Kidney epithelial cell (primary cell): ENCODE results near the gene ZDBF2. TPM values are rescaled to one million over a fixed set of nuclear protein-coding genes. Genes with fewer than 3 reads are reported as not detected.
"Not testable (repeated sequence)": the region's sequence is repeated elsewhere in the genome, so short reads cannot be mapped to it uniquely, and the experiment has no call there.

Experiments used
- DNase-seq: peaks from one replicate; pipeline ENCODE4 v3.0.0-alpha.2; 2010; ENCODE audit warnings: low read depth
- H3K27me3 ChIP-seq: 2 replicates; pipeline ENCODE4 v1.6.0; 2011; ENCODE audit warnings: low read length; ENCODE audit not compliant: control insufficient read depth, insufficient read depth
- H3K36me3 ChIP-seq: 2 replicates; pipeline ENCODE4 v1.5.1; 2011; ENCODE audit warnings: low read length; ENCODE audit not compliant: control insufficient read depth, insufficient read depth
- H3K4me3 ChIP-seq: 2 replicates; pipeline ENCODE4 v1.5.1; 2011; ENCODE audit warnings: low read depth, mild to moderate bottlenecking, control low read depth, low read length
- CTCF ChIP-seq: IDR thresholded peaks from 2 replicates; pipeline ENCODE4 v1.5.1; 2011; ENCODE audit warnings: mild to moderate bottlenecking, moderate library complexity, low read length, control low read depth, inconsistent platforms; ENCODE audit not compliant: insufficient read depth, poor library complexity, severe bottlenecking
- total RNA-seq: library from RNA; depleted of rRNA; stranded (reverse); fragments of >200 nt; gene quantifications from 2 replicates; pipeline ENCODE4 v1.2.3, GENCODE V29; 2015

ZDBF2 gene
- total RNA-seq, 1 donor from 2014 or later = 8.5 TPM

- Histone ChIP-seq H3K4me3 (no peak overlapping the region), H3K27me3 (no peaks in the 10 kb centered on the region), H3K36me3 (no peaks in the 10 kb centered on the region)
- no peak for TF ChIP-seq CTCF
- DNase-seq = no peak
Measured at GRCh38 chr2:206289391-206289790, 14.9 kb downstream of the ZDBF2 start.

- Histone ChIP-seq H3K27me3 (no peaks in the 10 kb centered on the region), H3K4me3 (no peak overlapping the region), H3K36me3 (no peaks in the 10 kb centered on the region)
- no peak for TF ChIP-seq CTCF
- DNase-seq = peak; percentile 19
Measured at GRCh38 chr2:206296128-206296527, 21.7 kb downstream of the ZDBF2 start.

- DNase-seq, H3K36me3 ChIP-seq, H3K27me3 ChIP-seq, H3K4me3 ChIP-seq: not testable (repeated sequence)
Measured at GRCh38 chr2:206299608-206300007, 25.1 kb downstream of the ZDBF2 start.

- H3K36me3 ChIP-seq = no peaks in the 10 kb centered on the region
- no peaks in the 10 kb centered on the region for H3K27me3 ChIP-seq
- DNase-seq = no peak
- H3K4me3 ChIP-seq = no peak overlapping the region
- TF ChIP-seq CTCF = no peak
Measured at GRCh38 chr2:206305523-206306245, 31.2 kb downstream of the ZDBF2 start.

- DNase-seq = no peak
- no peak for TF ChIP-seq CTCF
- no peaks in the 10 kb centered on the region for H3K27me3 ChIP-seq
- no peak overlapping the region for H3K4me3 ChIP-seq
- H3K36me3 ChIP-seq = no peaks in the 10 kb centered on the region
Measured at GRCh38 chr2:206311026-206311425, 36.6 kb downstream of the ZDBF2 start.

- DNase-seq = no peak
- no peaks in the 10 kb centered on the region for H3K27me3 ChIP-seq
- TF ChIP-seq CTCF = no peak
- H3K4me3 ChIP-seq = no peak overlapping the region
- H3K36me3 ChIP-seq = no peaks in the 10 kb centered on the region
Measured at GRCh38 chr2:206316141-206316540, 41.7 kb downstream of the ZDBF2 start.
